ENCODE data around the gene INSYN1. TPM values are rescaled to one million over a fixed set of nuclear protein-coding genes. Genes with fewer than 3 reads are reported as not detected.

The INSYN1 gene
- total and polyA plus RNA-seq, 9 of the 15 experiments (the other 6 are each of a cell fraction or from before 2014, with no cell fraction given), result not detected

DNA sequence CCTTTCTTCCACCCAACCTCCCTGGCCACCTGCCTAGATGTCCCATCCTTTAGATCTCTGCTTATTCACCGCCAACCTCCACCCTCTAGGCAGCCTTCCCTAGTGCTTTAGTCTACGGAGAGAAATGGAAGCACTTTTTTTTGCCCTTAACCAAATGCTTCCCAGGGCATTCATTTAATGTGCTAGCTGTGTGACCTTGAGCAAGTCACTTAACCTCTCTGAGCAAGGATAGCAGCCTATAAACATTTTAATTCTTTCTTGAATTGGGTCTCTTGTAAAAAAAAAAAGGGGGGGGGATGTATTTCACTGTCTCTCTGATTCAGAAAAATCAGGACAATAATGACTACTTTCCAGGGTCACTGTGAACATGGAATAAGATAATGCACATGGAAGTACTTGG is 3.2 kb upstream of the INSYN1 start:
- Histone ChIP-seq H3K27ac (ENCODE audit: extremely low read depth, low read depth, low read length) (no peak overlapping the region), H3K4me2 (ENCODE audit: insufficient read depth, low read length) (no peak overlapping the region), H3K4me3 (no peak overlapping the region), H3K36me3 (ENCODE audit: control insufficient read depth, insufficient read depth, low read length) (no peaks in the 10 kb centered on the region), H3K9me1 (ENCODE audit: control insufficient read depth, insufficient read depth, low read length) (no peaks in the 10 kb centered on the region), H4K20me1 (replicated peaks; ENCODE audit: control insufficient read depth, insufficient read depth, low read length) (peaks cover 7% of the 10 kb centered on the region), H2AFZ (ENCODE audit: low read depth, low read length) (no peak overlapping the region), H3K79me2 (ENCODE audit: control insufficient read depth, insufficient read depth, low read length) (no peaks in the 10 kb centered on the region), H3K9ac (ENCODE audit: insufficient read depth in 1 of 2, low read depth in 2 of 2, low read length in 2 of 2) (no peak overlapping the region), H3K4me1 (replicated peaks in 1 of 2; ENCODE audit: control insufficient read depth in 2 of 2, insufficient read depth in 2 of 2, low read length in 2 of 2) (peaks cover 0 to 8% of the 10 kb centered on the region in 2 experiments; a peak in 2 of 5 replicates), H3K27me3 (ENCODE audit: control insufficient read depth in 2 of 2, insufficient read depth in 2 of 2, low read length in 2 of 2) (peaks cover 19 to 39% of the 10 kb centered on the region in 2 experiments; a peak in 4 of 5 replicates), H3K9me3 (replicated peaks; ENCODE audit: control insufficient read depth, insufficient read depth, low read depth, low read length) (no peaks in the 10 kb centered on the region)
- no peak for FAIRE-seq
- TF ChIP-seq ZKSCAN8 (CRISPR knock-in tag; IDR thresholded peaks at IDR 0.05), result no peak
- TF ChIP-seq NR2C1 (IDR thresholded peaks at IDR 0.05), result no peak
- no peak for TF ChIP-seq NR2C1 (tag; IDR thresholded peaks at IDR 0.05)
- TF ChIP-seq ZNF124 (CRISPR knock-in tag; IDR thresholded peaks at IDR 0.05), result no peak
- no peak for TF ChIP-seq ATF3 (IDR thresholded peaks at IDR 0.05)
- no peak for TF ChIP-seq ATF3 (CRISPR knock-in tag; conservative IDR thresholded peaks at IDR 0.05)
- TF ChIP-seq RBM25 (IDR thresholded peaks at IDR 0.05; ENCODE audit: low read depth, low read length, severe bottlenecking), result peak; percentile 74
- TF ChIP-seq ZFP36 (IDR thresholded peaks at IDR 0.05; ENCODE audit: low read depth, low read length, partially characterized antibody), result peak; percentile 59
- CTCF ChIA-PET (ENCODE audit: low intra/inter-chr PET ratio), result no interaction called here
- POLR2A ChIA-PET, result interaction anchor here (1.0 kb wide), 1 partner anchor 16 kb away, joined by 3 read pairs; no protein-coding TSS in a partner anchor
- no peak for DNase-seq (ENCODE audit: extremely low read depth in 1 of 4, low spot score in 3 of 4)
- WGBS (ENCODE audit: insufficient coverage, low coverage, missing lambda C conversion rate), result 0% methylated on average over 2 of the region's 2 CpGs
- in situ Hi-C loops (cut with MboI), result no loop called here
- BruUV-seq (replicated peaks), result no TSS peak
- no peak for ATAC-seq
- intact Hi-C loops (cut with micrococcal nuclease), result no loop called here

Measured in K562 (cell line).